HG03045 (cell line): ENCODE data around the gene DERL2.

ENCODE experiments used
- ATAC-seq: cut with Tn5 transposase; IDR thresholded peaks from one replicate; pipeline ENCODE4 v1.9.1; 2021; ENCODE audit warnings: mild to moderate bottlenecking, moderate library complexity; ENCODE audit not compliant: unreplicated experiment

Gene DERL2

DNA sequence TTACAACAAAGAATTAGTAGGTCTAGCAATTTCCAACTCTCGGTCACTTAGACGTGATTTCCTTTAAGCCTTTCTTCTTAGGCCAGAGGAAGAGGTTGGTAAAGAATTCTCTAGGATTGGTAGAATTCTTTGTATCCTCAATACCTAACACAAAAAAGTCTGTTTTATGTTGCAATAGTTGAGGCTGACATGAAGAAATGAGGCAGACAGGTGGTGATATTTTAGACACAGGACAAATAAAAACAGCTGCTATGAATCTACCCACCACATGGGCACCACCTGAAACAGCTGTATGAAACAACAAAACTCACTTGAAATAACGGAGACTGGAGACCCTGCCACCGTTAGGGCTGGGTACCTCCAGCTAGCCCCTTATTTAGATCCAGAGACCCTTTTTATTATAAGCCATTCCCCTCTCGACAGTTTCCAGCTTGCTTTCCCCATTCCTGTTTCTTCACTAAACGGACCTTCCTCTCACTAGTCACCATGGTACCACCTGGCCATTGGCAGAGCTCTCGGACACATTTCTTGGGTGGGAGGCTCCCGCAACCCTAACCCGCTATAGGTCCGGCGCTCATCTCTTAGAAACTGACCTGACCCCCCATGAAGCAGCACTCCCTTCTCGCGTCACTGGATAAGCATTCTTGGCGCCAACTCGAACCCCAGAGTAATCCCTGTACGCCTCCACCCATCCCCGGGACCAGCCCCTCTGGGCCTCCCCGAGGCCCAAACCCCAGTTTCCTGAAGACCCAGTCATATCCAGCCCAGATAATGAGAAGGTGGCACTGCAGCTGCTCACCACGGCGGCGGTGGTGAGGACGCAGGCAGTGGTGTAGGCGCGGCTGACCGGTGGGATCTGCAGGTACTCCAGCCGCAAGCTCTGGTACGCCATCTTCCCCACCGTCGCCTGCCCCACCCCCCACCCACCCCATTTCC lies at the start of gene DERL2:
DERL2 (minus strand) TSS at position 909 of the 936 bp plus-strand sequence; CDS start at position 892, 17 bp downstream.
- peak; percentile 26 for ATAC-seq

DNA sequence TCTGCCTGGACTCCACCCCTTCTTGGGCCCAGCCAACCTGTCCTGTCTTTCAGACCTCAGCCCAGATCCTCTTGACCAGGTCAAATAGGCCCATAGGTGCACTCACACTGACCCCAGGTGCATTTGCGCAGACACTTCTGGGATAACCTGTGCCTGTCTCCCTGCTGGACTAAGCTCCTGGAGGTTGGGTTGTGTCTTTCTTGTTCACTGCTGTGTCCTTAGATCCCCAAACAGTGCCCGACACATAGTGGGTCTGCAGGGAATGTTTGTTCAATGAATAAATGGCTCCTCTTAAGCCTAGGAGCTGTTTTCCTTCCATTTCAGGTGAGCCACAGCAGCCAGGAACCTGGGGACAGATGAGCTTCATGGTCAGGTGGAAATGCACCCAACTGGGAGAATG lies 49.5 kb upstream of the DERL2 start:
- ATAC-seq: no peak

DNA sequence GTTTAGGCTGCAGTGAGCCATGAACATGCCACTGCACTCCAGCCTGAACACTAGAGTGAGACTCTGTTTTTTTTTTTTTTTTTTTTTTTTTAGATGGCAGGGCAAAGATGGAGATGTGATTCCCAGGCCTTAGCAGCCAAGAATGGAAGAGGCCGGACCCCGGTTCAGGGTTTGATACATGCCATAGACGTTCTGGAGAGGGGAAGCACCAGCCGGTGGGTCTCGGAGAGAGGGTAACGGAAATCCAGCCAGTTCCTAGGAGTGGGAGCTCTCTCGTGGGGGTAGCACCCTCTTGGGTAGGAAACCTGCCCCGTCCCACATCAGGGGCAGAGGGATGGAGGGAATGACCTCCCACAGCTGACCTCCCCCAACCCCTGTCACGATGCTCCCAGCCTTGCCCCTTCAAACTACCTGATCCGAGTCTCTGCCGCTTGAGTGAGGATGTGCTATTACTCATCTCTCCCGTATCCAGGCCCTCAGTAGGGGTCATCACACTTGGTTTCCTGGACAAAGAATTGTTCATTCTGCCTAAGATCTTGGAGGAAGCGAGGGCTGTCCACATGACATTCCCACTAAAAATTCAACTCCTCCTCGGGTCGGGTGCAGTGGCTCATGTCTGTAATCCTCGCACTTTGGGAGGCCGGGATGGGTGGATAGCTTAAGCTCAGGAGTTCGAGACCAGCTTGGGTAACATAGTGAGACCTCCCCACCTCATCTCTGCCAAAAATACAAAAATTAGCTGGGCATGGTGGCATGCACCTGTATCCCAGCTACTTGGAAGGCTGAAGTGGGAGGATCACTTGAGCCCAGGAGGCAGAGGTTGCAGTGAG lies 47.7 kb upstream of the DERL2 start:
- ATAC-seq: no peak

DNA sequence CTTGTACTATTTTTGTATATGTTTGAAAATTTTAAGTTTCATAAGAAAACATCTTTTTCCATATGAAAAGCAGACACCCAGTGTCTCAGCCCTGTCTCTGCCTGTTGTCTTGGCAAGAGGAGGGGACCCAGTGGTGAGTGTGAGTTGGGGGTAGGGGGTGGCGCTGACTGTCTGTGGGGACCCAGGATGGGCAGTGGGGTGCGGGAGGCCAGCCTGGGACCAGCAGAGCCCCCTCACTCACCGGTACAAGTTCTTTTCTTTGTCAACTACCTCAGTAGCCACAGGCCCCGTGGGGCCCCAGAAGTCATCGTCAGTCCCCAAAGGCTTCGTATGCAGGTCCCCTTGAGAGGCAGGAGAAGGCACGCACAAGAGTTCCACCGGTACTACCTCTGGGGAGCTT lies 46.6 kb upstream of the DERL2 start:
- ATAC-seq: no peak

DNA sequence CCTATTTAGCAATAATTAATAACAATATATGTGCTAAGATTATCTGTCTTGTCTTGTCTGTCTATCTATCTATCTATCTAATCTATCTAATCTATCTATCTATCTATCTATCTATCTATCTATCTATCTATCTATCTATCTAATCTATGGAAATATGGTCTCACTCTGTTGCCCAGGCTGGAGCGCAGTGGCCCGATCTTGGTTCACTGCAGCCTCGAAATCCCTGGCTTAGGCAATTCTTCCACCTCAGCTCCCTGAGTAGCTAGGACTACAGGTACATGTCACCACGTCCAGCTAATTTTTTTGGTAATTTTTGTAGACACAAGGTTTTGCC lies 45.1 kb upstream of the DERL2 start:
- ATAC-seq: no peak

DNA sequence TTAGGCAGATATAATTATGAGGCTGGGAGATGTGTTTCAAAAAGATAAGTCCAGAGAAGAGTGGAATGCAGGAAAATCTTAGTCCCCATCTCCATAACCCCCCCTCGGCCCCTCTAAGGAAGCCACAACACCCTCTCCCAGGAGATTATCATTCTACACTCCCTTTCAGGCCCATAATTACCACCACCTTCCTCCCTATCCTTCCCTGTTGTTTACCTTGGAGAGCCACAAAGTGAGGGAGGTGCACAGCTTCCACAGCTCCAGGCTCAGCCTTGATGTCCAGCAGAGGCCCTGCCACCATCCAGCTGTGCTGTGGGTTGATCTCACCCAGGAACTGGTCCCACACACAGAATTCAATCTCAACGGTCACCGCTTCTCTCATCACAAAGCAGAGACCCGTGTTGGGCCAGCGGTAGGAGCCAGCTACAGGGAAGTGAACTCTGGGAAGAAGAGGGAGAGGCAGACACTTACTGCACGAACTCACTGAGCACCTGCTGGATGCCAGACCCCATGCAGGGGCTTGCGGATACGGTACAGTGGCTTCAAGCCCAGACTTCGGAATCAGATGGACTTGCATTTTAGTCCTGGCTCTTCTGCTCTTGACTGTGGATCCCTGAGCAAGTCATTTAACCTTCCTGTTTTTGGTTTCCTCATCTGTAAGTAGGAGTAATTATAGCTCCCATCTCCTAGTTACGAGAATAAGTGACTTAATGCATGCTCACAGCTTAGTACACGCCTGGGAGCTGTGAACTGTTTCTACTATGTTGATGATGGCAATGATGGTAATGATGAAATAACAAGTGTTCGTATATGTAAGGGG lies 44.5 kb upstream of the DERL2 start:
- ATAC-seq: no peak

DNA sequence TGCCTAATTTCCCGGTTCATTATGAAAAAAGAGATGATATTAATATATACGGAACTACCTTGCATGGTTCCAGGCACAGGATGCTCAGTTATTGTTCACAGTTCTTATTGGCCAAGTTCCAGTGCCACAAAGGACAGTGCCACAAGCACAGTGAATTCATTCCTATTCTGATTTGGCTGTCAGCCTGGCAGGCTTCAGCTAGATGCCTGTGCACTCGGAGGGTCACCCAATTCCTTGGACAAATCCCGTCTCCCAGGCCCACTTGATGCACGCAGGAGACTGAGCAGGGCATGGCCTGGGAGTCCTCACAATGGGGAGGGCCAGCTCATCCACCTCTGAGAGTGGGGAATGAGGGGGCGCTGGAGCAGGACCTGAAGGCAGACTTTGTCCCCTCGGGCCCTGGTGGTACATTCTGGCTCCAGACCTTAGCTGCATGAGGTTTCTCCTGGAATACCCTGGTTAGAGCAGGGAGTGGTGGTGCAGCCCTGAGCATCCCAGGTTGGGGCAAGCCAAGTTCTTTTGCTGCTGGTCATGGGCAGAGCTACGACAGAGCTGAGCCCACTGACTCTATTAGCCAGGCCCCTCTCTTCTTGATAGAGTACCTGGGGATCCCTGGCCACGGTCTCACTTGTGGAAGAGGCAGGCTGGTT lies 41.7 kb upstream of the DERL2 start:
- ATAC-seq: no peak

DNA sequence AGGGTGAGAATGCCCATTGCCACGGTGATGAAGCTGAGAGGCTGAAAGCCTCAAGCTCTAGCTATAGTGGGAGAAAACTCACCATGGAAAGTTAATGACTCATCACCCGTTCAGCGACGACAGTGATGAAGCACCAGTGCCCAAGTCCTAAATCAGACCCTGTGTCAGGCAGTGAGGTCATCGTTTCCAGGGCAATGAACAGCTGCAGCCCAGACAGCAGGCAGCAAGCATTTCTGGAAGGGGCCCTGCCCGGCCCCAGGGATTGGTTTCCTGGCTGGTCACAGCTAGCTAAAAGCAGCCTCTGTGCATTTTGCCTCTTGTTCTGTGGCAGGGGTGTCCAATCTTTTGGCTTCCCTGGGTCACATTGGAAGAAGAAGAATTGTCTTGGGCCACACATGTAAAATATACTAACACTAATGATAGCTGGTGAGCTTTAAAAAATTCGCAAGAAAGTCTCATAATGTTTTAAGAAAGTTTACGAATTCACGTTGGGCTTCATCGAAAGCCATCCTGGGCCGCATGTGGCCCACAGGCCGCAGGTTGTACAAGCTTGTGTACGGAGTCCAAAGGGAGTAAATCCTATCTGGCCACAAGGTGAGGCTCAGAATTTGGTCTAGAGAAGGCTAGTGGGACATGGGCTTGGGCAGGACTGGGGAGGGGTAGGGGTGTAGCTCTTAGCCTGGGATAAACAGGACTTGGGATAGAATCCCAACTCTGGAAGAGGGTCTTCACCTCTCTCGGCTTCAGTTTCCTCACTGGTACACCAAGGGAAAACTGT lies 41.0 kb upstream of the DERL2 start:
- no peak for ATAC-seq

DNA sequence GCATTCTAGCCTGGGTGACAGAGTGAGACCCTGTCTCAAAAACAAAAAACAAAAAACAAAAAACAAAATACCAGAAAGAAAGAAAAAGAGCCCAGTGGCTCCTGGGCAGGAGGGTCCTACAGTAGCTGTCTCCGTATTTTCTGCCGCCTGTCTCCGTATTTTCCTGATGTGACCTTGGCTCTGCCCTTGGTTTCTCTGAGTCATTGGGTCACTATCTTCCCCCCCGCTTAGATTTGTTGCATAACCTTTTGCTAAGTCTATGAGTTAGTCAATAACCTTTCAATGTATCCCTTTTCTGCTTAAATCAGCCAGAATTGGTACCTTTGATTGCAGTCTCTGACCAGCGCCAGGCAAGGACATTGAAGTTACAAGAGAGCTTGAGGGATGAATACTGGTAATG lies 37.3 kb upstream of the DERL2 start:
- no peak for ATAC-seq

DNA sequence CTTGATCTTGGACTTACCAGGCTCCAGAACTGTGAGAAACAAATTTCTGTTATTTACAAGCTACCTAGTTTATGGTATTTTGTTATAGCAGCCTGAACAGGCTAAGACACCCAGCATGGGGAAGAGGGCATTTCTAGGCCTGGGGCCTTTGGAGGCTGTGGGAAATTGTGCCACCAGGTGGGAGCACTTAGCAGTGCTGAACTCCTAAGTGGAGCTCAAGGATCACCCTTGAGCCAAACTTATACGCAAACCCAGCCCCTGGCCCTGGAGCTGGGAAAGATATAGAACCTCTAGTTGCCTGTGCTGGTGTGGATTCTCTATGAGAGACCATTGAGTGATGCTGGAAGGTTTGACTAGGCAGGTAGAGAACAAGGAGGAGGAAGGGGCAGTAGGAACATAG lies 36.5 kb upstream of the DERL2 start:
- ATAC-seq: no peak

DNA sequence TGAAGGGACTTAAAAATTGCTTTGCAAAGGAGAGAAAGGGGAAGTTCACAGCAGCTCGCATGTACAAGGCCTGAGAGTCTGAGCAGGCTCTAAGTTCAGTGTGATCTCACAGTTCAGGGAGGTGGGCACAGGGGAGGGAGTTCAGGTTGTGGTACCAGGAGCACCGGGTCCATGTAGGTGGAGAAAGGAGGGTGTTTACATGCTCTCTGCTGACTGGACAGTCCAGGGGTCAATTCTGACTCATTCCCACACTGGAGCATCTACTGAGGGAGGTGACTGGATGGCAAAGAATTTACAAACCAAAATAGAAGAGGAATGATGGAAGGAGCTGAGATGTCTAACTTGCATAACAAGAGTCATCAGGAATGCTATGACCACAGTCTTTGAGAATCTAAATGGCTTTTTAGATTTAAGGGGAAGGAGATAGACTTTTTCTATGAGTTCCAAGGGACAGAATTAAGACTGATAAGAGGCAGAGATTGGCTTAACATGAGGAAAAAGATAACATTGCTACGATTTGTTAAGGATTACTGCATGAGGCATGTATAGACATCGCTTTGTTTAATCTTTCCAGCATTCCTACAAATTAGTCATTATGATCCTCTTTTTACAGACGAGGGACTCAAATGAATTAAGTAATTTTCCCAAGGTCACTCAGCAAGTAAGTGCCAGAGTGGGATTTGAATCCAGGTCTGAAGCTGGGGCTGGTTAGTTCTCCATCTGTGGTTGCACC lies 30.2 kb upstream of the DERL2 start:
- no peak for ATAC-seq

DNA sequence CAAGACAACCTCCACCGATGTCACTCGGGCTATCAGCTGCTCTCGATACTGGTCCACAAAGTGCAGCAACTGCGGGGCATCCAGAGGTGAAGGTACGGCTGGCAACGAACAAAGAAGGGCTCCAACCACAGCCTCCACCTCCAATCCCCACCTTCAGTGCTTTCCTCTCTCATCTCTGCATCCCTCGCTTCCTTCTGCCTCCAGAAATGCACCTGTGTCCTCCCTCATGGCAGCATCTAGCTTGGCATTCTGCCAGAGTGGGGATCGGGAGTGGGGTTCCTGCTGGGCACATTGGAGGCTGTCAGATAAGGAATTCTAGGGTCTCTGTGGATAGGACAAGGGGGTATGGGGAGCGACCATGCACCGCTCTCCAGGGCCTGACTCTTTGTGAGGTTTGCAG lies 29.0 kb upstream of the DERL2 start:
- ATAC-seq: no peak

DNA sequence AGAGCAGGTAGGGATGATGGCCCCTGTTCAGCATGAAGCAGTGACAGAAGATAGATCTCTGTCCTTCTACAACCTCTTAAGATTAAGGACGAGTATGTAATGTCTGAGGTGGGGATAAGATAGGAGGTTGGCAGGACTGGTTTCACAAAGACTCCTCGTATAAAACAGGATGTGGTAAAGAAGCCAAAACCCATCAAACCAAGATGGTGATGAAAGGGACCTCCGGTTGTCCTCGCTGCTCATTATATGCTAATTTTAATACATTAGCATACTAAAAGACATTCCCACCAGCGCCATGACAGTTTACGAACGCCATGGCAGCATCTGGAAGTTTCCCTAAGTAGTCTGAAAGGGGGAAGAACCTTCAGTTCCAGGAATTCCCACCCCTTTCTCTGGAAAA lies 27.6 kb upstream of the DERL2 start:
- no peak for ATAC-seq

DNA sequence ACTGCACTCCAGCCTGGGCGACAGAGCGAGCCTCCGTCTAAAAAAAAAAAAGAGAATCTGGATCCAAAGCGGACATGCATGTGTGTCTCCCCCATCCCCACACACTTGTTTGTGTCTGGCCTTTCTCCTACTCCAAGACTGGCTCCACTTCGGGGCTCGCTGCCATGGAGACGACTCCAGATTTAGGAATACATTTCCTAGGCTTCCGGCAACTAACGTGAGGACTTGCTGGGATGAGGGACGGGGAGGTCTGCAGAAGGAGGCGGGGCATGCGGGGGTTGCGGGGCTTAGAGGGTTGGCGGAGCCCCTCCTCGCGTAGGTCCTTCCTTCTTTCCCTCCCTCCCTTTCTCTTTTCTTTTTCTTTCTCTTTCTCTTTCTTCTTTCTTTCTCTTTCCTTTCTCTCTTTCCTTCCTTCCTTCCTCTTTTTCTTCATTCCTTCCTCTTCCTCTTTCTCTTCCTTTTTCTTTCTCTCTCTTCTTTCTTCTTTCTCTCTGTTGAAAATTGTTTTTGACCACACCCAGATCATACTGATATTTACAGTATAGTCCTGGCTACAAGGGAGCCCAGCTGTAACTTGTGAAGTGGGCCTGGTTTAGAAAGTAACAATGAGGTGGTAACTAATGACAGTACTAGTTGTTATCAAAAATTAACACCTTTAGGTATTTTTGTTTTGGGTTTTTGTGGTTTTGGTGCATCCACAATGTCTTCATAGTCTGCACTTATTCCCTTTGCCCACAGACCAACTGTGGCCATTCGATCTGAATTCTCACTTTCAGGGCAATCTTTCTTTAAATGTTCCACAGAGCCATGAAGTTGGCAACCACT lies 25.6 kb upstream of the DERL2 start:
- ATAC-seq: no peak

DNA sequence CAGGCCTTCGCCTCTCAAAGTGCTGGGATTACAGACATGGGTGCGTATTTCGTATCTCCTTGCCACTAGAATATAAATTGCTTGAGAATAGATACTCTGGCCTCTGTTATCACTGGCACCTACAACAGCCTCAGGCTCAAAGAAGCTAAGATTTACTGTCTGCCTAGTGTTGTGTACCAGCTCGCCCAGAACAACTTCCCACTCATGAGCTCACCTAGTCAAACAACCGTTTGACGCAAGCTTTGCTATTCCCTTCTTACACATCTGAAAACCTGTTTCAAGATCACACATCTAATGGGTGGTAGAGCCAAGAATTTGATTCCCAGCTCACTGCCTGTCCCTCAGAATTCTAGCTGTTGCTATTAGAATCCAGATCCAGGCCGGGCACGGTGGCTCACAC lies 24.8 kb upstream of the DERL2 start:
- ATAC-seq: no peak

DNA sequence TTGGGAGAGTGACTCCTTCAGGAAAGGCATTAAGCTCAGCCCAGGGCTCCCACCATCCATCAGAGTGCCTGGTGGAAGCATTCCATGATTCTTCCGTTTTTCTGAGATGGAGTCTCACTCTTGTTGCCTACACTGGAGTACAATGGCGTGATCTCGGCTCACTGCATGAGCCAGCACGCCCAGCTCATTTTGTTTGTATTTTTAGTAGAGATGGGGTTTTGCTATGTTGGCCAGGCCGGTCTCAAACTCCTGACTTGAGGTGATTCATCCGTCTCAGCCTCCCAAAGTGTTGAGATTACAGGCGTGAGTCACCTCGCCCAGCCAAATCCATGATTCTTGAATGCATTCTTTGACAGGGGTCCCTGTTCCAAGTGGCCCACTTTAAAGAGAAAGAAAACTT lies 23.5 kb upstream of the DERL2 start:
- ATAC-seq: no peak

DNA sequence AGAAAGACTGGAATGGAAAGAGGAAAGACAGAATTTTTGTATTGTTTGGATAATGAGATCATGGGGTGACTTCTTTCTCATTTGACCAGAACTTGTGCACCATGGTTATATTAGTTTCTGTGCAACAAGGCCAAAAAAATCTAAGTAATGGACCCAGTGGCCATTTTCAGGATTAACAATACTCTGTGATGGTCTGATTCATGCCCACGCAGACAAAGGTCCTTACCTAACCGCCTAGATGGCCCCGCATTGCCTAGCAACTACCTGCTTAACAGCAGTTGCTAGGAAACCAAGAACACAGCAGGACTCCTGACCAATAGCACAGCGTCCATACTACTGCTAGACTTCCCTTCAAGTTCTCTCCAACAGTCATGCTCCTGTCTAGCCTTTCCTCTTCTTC lies 22.8 kb upstream of the DERL2 start:
- no peak for ATAC-seq

DNA sequence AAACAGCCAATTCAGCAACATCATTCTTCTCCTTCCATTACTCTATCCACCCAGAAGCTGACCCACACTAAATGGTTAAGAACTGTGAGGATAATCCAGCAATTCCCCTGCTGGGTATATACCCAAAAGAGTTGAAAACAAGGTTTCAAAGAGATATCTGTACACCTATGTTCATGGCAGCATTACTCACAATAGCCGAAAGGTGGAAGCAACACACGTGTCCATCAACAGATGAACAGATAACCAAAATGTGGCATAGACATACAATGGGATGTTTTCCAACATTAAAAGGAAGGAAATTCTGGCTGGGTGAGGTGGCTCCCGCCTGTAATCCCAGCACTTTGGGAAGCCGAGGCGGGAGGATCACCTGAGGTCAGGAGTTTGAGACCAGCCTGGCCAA lies 20.3 kb upstream of the DERL2 start:
- no peak for ATAC-seq
